GM19025 (cell line): ENCODE measurements around the gene E2F4.

Experiments used
- ATAC-seq: cut with Tn5 transposase; IDR thresholded peaks from one replicate; pipeline ENCODE4 v1.9.1; 2021; ENCODE audit warnings: mild to moderate bottlenecking, low read depth, moderate library complexity; ENCODE audit not compliant: unreplicated experiment

E2F4 gene

GRCh38 chr16:67190448-67191399 lies 1.2 kb upstream of the E2F4 start:
- no peak for ATAC-seq

GRCh38 chr16:67191411-67191994 lies 452 bp upstream of the E2F4 start:
- ATAC-seq = no peak

- ATAC-seq = no peak
Observed at GRCh38 chr16:67192781-67193361, 916 bp downstream of the E2F4 start.

GRCh38 chr16:67193536-67193935 lies 1.6 kb downstream of the E2F4 start:
- no peak for ATAC-seq

- ATAC-seq = no peak
Observed at GRCh38 chr16:67194260-67194659, 2.3 kb downstream of the E2F4 start.

- no peak for ATAC-seq
Observed at GRCh38 chr16:67195676-67196075, 3.7 kb downstream of the E2F4 start.

- no peak for ATAC-seq
Observed at GRCh38 chr16:67196881-67197280, 4.9 kb downstream of the E2F4 start.

GRCh38 chr16:67197704-67198103 lies 5.7 kb downstream of the E2F4 start:
- no peak for ATAC-seq

- no peak for ATAC-seq
Observed at GRCh38 chr16:67198238-67198734, 6.3 kb downstream of the E2F4 start.

GRCh38 chr16:67199011-67199807 lies 7.3 kb downstream of the E2F4 start, which contains the start of gene ELMO3:
TSS of gene ELMO3 (plus strand) at chr16:67199131. CDS start at chr16:67199327, 196 bp downstream.
- no peak for ATAC-seq

GRCh38 chr16:67199808-67200198 lies 7.8 kb downstream of the E2F4 start:
- ATAC-seq = no peak

- no peak for ATAC-seq
Observed at GRCh38 chr16:67200491-67200890, 8.5 kb downstream of the E2F4 start.

- no peak for ATAC-seq
Observed at GRCh38 chr16:67201411-67202345, 9.7 kb downstream of the E2F4 start.

- ATAC-seq = no peak
Observed at GRCh38 chr16:67202426-67202825, 10.5 kb downstream of the E2F4 start.

- ATAC-seq = no peak
Observed at GRCh38 chr16:67202956-67203493, 11.1 kb downstream of the E2F4 start.

GRCh38 chr16:67204076-67204475 lies 12.1 kb downstream of the E2F4 start:
- no peak for ATAC-seq

GRCh38 chr16:67206129-67206837 lies 14.3 kb downstream of the E2F4 start:
- ATAC-seq = no peak

- no peak for ATAC-seq
Observed at GRCh38 chr16:67206838-67207248, 14.9 kb downstream of the E2F4 start.
